ENCODE results near the gene ODF2L. TPM values are rescaled to one million over a fixed set of nuclear protein-coding genes. Genes with fewer than 3 reads are reported as not detected.
A peak's percentile ranks its signal among the peaks of the same experiment; 100 is the strongest.

ODF2L gene
- total RNA-seq, 1 experiment from 2014 or later, result 88.2 TPM

DNA sequence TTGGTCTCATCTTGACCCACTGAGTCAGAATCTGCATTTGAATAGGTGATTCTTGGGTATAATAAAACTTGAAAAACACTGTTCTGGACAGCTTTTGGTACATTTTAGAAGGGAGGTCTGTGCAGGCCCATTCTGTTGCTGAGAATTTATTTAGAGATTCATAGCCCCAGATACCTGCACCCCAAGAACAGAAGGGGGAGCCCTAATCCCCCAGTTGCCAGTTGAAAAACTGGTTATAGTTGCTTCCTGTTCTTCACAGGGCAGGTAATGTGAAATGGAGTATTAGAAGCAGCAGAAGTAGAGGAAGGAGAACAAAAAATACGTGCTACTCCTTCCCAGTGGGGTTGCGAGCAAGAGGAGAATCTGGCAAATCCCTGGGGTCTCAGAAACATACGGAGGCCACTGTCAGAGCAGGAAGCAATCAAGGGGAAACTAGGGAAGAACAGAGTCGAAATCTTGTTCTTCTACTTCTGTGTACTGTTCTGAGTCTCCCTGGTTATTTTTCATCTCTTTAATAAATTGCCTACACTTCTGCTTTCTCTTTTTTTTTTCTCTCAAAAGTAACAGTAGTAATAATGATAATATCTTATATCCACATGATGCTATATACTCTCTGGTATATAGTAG lies 23.3 kb upstream of the ODF2L start:
- POLR2A ChIA-PET, result no interaction called here
- no peak overlapping the region for H3K4me3 ChIP-seq (ENCODE audit: low read depth in 2 of 2, low read length in 2 of 2)
- no peak for ATAC-seq
- H3K27me3 ChIP-seq (ENCODE audit: control insufficient read depth, insufficient read depth, low read length), result peaks cover 43% of the 10 kb centered on the region
- no peak overlapping the region for H3K27ac ChIP-seq (ENCODE audit: low read length)
- no peak for DNase-seq (ENCODE audit: low read depth, low spot score)
- H3K4me1 ChIP-seq (ENCODE audit: control insufficient read depth, insufficient read depth, low read length), result no peaks in the 10 kb centered on the region
- H3K9me3 ChIP-seq (ENCODE audit: control insufficient read depth, insufficient read depth, low read depth, low read length), result no peaks in the 10 kb centered on the region
- TF ChIP-seq POLR2AphosphoS5 (IDR thresholded peaks at IDR 0.05; ENCODE audit: low read depth, low read length) (no peak), SIN3A (IDR thresholded peaks at IDR 0.05; ENCODE audit: borderline replicate concordance, insufficient read depth, low read depth, low read length) (no peak), TCF7L2 (IDR thresholded peaks at IDR 0.05; ENCODE audit: low read depth, low read length) (no peak)
- TF ChIP-seq, protein P1, sequence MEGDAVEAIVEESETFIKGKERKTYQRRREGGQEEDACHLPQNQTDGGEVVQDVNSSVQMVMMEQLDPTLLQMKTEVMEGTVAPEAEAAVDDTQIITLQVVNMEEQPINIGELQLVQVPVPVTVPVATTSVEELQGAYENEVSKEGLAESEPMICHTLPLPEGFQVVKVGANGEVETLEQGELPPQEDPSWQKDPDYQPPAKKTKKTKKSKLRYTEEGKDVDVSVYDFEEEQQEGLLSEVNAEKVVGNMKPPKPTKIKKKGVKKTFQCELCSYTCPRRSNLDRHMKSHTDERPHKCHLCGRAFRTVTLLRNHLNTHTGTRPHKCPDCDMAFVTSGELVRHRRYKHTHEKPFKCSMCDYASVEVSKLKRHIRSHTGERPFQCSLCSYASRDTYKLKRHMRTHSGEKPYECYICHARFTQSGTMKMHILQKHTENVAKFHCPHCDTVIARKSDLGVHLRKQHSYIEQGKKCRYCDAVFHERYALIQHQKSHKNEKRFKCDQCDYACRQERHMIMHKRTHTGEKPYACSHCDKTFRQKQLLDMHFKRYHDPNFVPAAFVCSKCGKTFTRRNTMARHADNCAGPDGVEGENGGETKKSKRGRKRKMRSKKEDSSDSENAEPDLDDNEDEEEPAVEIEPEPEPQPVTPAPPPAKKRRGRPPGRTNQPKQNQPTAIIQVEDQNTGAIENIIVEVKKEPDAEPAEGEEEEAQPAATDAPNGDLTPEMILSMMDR (IDR thresholded peaks at IDR 0.05), result peak; percentile 39; the same call in 1 of the 2 replicates
- TF ChIP-seq, protein P2, sequence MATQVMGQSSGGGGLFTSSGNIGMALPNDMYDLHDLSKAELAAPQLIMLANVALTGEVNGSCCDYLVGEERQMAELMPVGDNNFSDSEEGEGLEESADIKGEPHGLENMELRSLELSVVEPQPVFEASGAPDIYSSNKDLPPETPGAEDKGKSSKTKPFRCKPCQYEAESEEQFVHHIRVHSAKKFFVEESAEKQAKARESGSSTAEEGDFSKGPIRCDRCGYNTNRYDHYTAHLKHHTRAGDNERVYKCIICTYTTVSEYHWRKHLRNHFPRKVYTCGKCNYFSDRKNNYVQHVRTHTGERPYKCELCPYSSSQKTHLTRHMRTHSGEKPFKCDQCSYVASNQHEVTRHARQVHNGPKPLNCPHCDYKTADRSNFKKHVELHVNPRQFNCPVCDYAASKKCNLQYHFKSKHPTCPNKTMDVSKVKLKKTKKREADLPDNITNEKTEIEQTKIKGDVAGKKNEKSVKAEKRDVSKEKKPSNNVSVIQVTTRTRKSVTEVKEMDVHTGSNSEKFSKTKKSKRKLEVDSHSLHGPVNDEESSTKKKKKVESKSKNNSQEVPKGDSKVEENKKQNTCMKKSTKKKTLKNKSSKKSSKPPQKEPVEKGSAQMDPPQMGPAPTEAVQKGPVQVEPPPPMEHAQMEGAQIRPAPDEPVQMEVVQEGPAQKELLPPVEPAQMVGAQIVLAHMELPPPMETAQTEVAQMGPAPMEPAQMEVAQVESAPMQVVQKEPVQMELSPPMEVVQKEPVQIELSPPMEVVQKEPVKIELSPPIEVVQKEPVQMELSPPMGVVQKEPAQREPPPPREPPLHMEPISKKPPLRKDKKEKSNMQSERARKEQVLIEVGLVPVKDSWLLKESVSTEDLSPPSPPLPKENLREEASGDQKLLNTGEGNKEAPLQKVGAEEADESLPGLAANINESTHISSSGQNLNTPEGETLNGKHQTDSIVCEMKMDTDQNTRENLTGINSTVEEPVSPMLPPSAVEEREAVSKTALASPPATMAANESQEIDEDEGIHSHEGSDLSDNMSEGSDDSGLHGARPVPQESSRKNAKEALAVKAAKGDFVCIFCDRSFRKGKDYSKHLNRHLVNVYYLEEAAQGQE (IDR thresholded peaks at IDR 0.05; ENCODE audit: insufficient read depth in 1 of 2, low read depth in 2 of 2, low read length in 1 of 2), result no peak
- CTCF ChIA-PET, result no interaction called here
- intact Hi-C loops (cut with micrococcal nuclease; ENCODE audit: unreplicated experiment) (no loop called here), in situ Hi-C loops (cut with HindIII; ENCODE audit: low pct_unique_long_range_greater_than_20kb, low sequenced_read_pairs) (no loop called here)
- no TSS peak for BruUV-seq (replicated peaks)
- H3K36me3 ChIP-seq (ENCODE audit: control insufficient read depth, insufficient read depth, low read length), result no peaks in the 10 kb centered on the region

DNA sequence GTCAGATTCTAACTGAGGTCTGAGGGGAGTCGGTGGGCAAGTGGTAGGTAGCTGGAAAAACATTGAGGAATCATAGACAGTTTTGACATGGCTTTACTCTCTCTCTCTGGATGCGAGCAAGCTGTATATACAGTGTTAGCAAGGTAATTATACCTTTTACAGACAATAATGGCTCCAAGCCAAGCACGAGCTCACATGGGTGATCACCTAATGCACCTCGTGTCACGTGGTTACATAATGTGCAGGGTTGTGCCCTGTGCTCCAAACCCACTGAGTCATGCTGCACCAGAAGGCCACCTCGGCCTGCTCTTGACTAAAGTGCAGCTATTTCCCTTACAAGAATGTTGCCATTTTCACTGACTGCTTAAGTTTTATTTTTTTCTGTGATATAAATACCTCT lies 20.2 kb upstream of the ODF2L start:
- CTCF ChIA-PET, result interaction anchor here (0.6 kb wide), 1 partner anchor 60 kb away, joined by 3 read pairs; no protein-coding TSS in a partner anchor

More for the DNA sequence above, 20.2 kb upstream of the ODF2L start:
- Histone ChIP-seq H3K9me3 (ENCODE audit: control insufficient read depth, insufficient read depth, low read depth, low read length) (no peaks in the 10 kb centered on the region), H3K4me1 (ENCODE audit: control insufficient read depth, insufficient read depth, low read length) (no peaks in the 10 kb centered on the region), H3K27ac (ENCODE audit: low read length) (no peak overlapping the region), H3K4me3 (ENCODE audit: low read depth in 2 of 2, low read length in 2 of 2) (no peak overlapping the region), H3K27me3 (ENCODE audit: control insufficient read depth, insufficient read depth, low read length) (peaks cover 19% of the 10 kb centered on the region; the same call in 1 of the 2 replicates), H3K36me3 (ENCODE audit: control insufficient read depth, insufficient read depth, low read length) (no peaks in the 10 kb centered on the region)
- intact Hi-C loops (cut with micrococcal nuclease; ENCODE audit: unreplicated experiment), result no loop called here
- BruUV-seq (replicated peaks), result no TSS peak
- no peak for DNase-seq (ENCODE audit: low read depth, low spot score)
- TF ChIP-seq SIN3A (IDR thresholded peaks at IDR 0.05; ENCODE audit: borderline replicate concordance, insufficient read depth, low read depth, low read length) (no peak), TCF7L2 (IDR thresholded peaks at IDR 0.05; ENCODE audit: low read depth, low read length) (no peak), POLR2AphosphoS5 (IDR thresholded peaks at IDR 0.05; ENCODE audit: low read depth, low read length) (no peak)
- TF ChIP-seq, protein P2 (IDR thresholded peaks at IDR 0.05; ENCODE audit: insufficient read depth in 1 of 2, low read depth in 2 of 2, low read length in 1 of 2), result no peak
- TF ChIP-seq, protein P1 (IDR thresholded peaks at IDR 0.05), result no peak
- POLR2A ChIA-PET, result no interaction called here
- ATAC-seq, result no peak
- in situ Hi-C loops (cut with HindIII; ENCODE audit: low pct_unique_long_range_greater_than_20kb, low sequenced_read_pairs), result no loop called here
